WTC11 (cell line): ENCODE data around the gene RPS6KA4. TPM values are rescaled to one million over a fixed set of nuclear protein-coding genes. Genes with fewer than 3 reads are reported as not detected.

Experiments
- ATAC-seq: fragments of 200-7000 bp; cut with Tn5 transposase; 2 replicates; pipeline ENCODE4 v1.10.0; 2021; ENCODE audit warnings: mild to moderate bottlenecking, moderate library complexity
- CTCF ChIA-PET: fragments of 300-600 bp; sonication (Branson Sonifier 250); formaldehyde crosslinking; loops from one replicate; lab custom pipeline; 2021; ENCODE audit warnings: antibody characterized with exemption; lab: Charles Lee
- POLR2A ChIA-PET: fragments of 350-600 bp; sonication (Branson Sonifier 250); formaldehyde crosslinking; loops from one replicate; lab custom pipeline; 2021; ENCODE audit warnings: antibody characterized with exemption; lab: Charles Lee
- DNase-seq: peaks from one replicate; pipeline ENCODE4 v3.0.0; 2021; ENCODE audit warnings: low spot score
- H3K27ac Mint-ChIP-seq: 2 replicates; pipeline ENCODE4 v1.8.0; 2021; ENCODE audit warnings: mixed read lengths
- H3K27me3 Mint-ChIP-seq: 2 replicates; pipeline ENCODE4 v1.8.0; 2021; ENCODE audit warnings: low read depth, mild to moderate bottlenecking, moderate library complexity, mixed read lengths
- H3K36me3 Mint-ChIP-seq: 2 replicates; pipeline ENCODE4 v1.8.0; 2021; ENCODE audit warnings: mixed read lengths
- H3K4me1 Mint-ChIP-seq: 2 replicates; pipeline ENCODE4 v1.8.0; 2022; ENCODE audit warnings: mixed read lengths
- H3K4me3 Mint-ChIP-seq: 2 replicates; pipeline ENCODE4 v1.8.0; 2021; ENCODE audit warnings: mild to moderate bottlenecking, moderate library complexity, mixed read lengths
- H3K9me3 Mint-ChIP-seq: 2 replicates; pipeline ENCODE4 v1.8.0; 2021; ENCODE audit warnings: mixed read lengths
- ATF3 ChIP-seq: sonication (generic); formaldehyde crosslinking; conservative IDR thresholded peaks from 2 replicates; pipeline ENCODE4 v1.8.1; 2022; ENCODE audit warnings: mild to moderate bottlenecking, missing genetic modification reagents
- CBFB ChIP-seq: sonication (generic); formaldehyde crosslinking; IDR thresholded peaks from 2 replicates; pipeline ENCODE4 v1.8.1; 2022; ENCODE audit warnings: mild to moderate bottlenecking, low read depth, missing genetic modification reagents
- E2F5 ChIP-seq: sonication (generic); formaldehyde crosslinking; IDR thresholded peaks from 2 replicates; pipeline ENCODE4 v1.8.1; 2022; ENCODE audit warnings: mild to moderate bottlenecking, moderate library complexity, missing genetic modification reagents
- ESRRA ChIP-seq: sonication (generic); formaldehyde crosslinking; IDR thresholded peaks from 2 replicates; pipeline ENCODE4 v1.8.1; 2022; ENCODE audit warnings: mild to moderate bottlenecking, missing genetic modification reagents, borderline replicate concordance
- JAZF1 ChIP-seq: fragments of 250-450 bp; sonication (Bioruptor Pico); IDR thresholded peaks from 2 replicates; pipeline ENCODE4 v1.9.0; 2021; ENCODE audit warnings: moderate library complexity, mild to moderate bottlenecking, inconsistent platforms
- MLX ChIP-seq: sonication (generic); formaldehyde crosslinking; IDR thresholded peaks from 2 replicates; pipeline ENCODE4 v1.8.1; 2023; ENCODE audit warnings: mild to moderate bottlenecking, missing genetic modification reagents, moderate library complexity
- NFE2L1 ChIP-seq: sonication (generic); formaldehyde crosslinking; IDR thresholded peaks from 2 replicates; pipeline ENCODE4 v1.8.1; 2023; ENCODE audit warnings: missing genetic modification reagents
- NFYB ChIP-seq: sonication (generic); formaldehyde crosslinking; conservative IDR thresholded peaks from 2 replicates; pipeline ENCODE4 v1.8.0; 2022; ENCODE audit warnings: low read depth, missing genetic modification reagents
- NR1H2 ChIP-seq: sonication (generic); formaldehyde crosslinking; IDR thresholded peaks from 2 replicates; pipeline ENCODE4 v1.9.0; 2021; ENCODE audit warnings: mild to moderate bottlenecking, moderate library complexity, missing genetic modification reagents
- NR2C2 ChIP-seq: sonication (generic); formaldehyde crosslinking; IDR thresholded peaks from 2 replicates; pipeline ENCODE4 v1.8.0; 2022; ENCODE audit warnings: mild to moderate bottlenecking, missing genetic modification reagents
- NR3C1 ChIP-seq: sonication (generic); formaldehyde crosslinking; conservative IDR thresholded peaks from 2 replicates; pipeline ENCODE4 v1.8.1; 2023; ENCODE audit warnings: low read depth, mild to moderate bottlenecking, missing genetic modification reagents
- OVOL2 ChIP-seq: fragments of 250-450 bp; sonication (Bioruptor Pico); IDR thresholded peaks from 2 replicates; pipeline ENCODE4 v1.9.0; 2021; ENCODE audit warnings: mild to moderate bottlenecking, borderline replicate concordance
- PRRX2 ChIP-seq: fragments of 250-450 bp; sonication (Bioruptor Pico); IDR thresholded peaks from 2 replicates; pipeline ENCODE4 v1.8.0; 2021; ENCODE audit warnings: mild to moderate bottlenecking
- RELA ChIP-seq: sonication (generic); formaldehyde crosslinking; IDR thresholded peaks from 2 replicates; pipeline ENCODE4 v1.8.1; 2022; ENCODE audit warnings: missing genetic modification reagents, mild to moderate bottlenecking, borderline replicate concordance
- SMAD3 ChIP-seq: sonication (generic); formaldehyde crosslinking; IDR thresholded peaks from 2 replicates; pipeline ENCODE4 v1.8.0; 2022; ENCODE audit warnings: missing genetic modification reagents, mild to moderate bottlenecking, borderline replicate concordance
- SP1 ChIP-seq: sonication (generic); formaldehyde crosslinking; conservative IDR thresholded peaks from 2 replicates; pipeline ENCODE4 v1.8.1; 2022; ENCODE audit warnings: missing genetic modification reagents
- TP53 ChIP-seq: sonication (generic); formaldehyde crosslinking; IDR thresholded peaks from 2 replicates; pipeline ENCODE4 v1.8.1; 2023; ENCODE audit warnings: mild to moderate bottlenecking, missing genetic modification reagents
- ZMAT4 ChIP-seq: fragments of 250-450 bp; sonication (Bioruptor Pico); IDR thresholded peaks from 2 replicates; pipeline ENCODE4 v1.9.0; 2021; ENCODE audit warnings: mild to moderate bottlenecking
- ZNF317 ChIP-seq: sonication (generic); formaldehyde crosslinking; IDR thresholded peaks from 2 replicates; pipeline ENCODE4 v1.8.1; 2023; ENCODE audit warnings: low read depth, mild to moderate bottlenecking, moderate library complexity, missing genetic modification reagents, borderline replicate concordance
- ZNF416 ChIP-seq: fragments of 250-450 bp; sonication (Bioruptor Pico); IDR thresholded peaks from 2 replicates; pipeline ENCODE4 v1.9.0; 2021; ENCODE audit warnings: mild to moderate bottlenecking, inconsistent platforms
- ZNF532 ChIP-seq: fragments of 250-450 bp; sonication (Bioruptor Pico); IDR thresholded peaks from 2 replicates; pipeline ENCODE4 v1.9.0; 2021; ENCODE audit warnings: mild to moderate bottlenecking, borderline replicate concordance
- ZSCAN18 ChIP-seq: fragments of 250-450 bp; sonication (Bioruptor Pico); IDR thresholded peaks from 2 replicates; pipeline ENCODE4 v2.1.2; 2022; ENCODE audit warnings: mild to moderate bottlenecking, moderate library complexity
- total RNA-seq: library from RNA; stranded (reverse); gene quantifications from 3 replicates; pipeline ENCODE4 v1.2.3, GENCODE V29; 2021

RPS6KA4 gene
- total RNA-seq, 1 experiment from 2014 or later, result 16.8 TPM

GRCh38 chr11:64372802-64373597, 14.0 kb downstream of the RPS6KA4 start (continued):
- TF ChIP-seq ZMAT4 (CRISPR knock-in tag) (no peak), ZSCAN18 (CRISPR knock-in tag) (no peak), NR3C1 (CRISPR knock-in tag) (no peak)

- ChIA-PET POLR2A (no interaction called here), CTCF (interaction anchor here (3.0 to 12.8 kb wide), 3 partner anchors 19 to 76 kb away, joined by 13 to 140 read pairs (median 15); no protein-coding TSS in a partner anchor)
- H3K4me1 Mint-ChIP-seq, result peaks cover 11% of the 10 kb centered on the region
- H3K27me3 Mint-ChIP-seq, result no peaks in the 10 kb centered on the region
- H3K27ac Mint-ChIP-seq, result no peak overlapping the region
- no peak for TF ChIP-seq ESRRA (CRISPR knock-in tag)
- ATAC-seq (no peak), DNase-seq (no peak)
- H3K9me3 Mint-ChIP-seq, result no peaks in the 10 kb centered on the region
- H3K36me3 Mint-ChIP-seq, result peaks cover 9% of the 10 kb centered on the region; the same call in 1 of the 2 replicates
- 0 out of 2 replicates have a peak overlapping the region, but pooled peaks have one; percentile 10 for H3K4me3 Mint-ChIP-seq
These were observed 14.6 kb downstream of the RPS6KA4 start for GRCh38 chr11:64373598-64373974.

GRCh38 chr11:64376071-64376470, 17.1 kb downstream of the RPS6KA4 start:
- no peak overlapping the region for H3K27ac Mint-ChIP-seq
- no peaks in the 10 kb centered on the region for H3K36me3 Mint-ChIP-seq
- ChIA-PET POLR2A (interaction anchor here (0.7 kb wide), 2 partner anchors 17 to 289 kb away, joined by 4 to 5 read pairs; partner anchors contain the start of gene RPS6KA4), CTCF (interaction anchor here (0.6 to 12.8 kb wide), 6 partner anchors 21 to 274 kb away, joined by 3 to 140 read pairs (median 3); no protein-coding TSS in a partner anchor)
- DNase-seq (no peak), ATAC-seq (no peak)
- H3K4me1 Mint-ChIP-seq, result peaks cover 11% of the 10 kb centered on the region
- no peaks in the 10 kb centered on the region for H3K9me3 Mint-ChIP-seq
- no peaks in the 10 kb centered on the region for H3K27me3 Mint-ChIP-seq
- TF ChIP-seq MLX (CRISPR knock-in tag) (no peak), NR1H2 (CRISPR knock-in tag) (no peak), ATF3 (CRISPR knock-in tag) (no peak), NFE2L1 (no peak)
- no peak overlapping the region for H3K4me3 Mint-ChIP-seq

- DNase-seq, result no peak
- Mint-ChIP-seq H3K27ac (no peak overlapping the region), H3K4me1 (peaks cover 5% of the 10 kb centered on the region), H3K36me3 (no peaks in the 10 kb centered on the region), H3K27me3 (peaks cover 6% of the 10 kb centered on the region; the same call in 1 of the 2 replicates), H3K9me3 (no peaks in the 10 kb centered on the region), H3K4me3 (no peak overlapping the region)
- ChIA-PET POLR2A (no interaction called here), CTCF (interaction anchor here (1.4 to 3.6 kb wide), 3 partner anchors 22 to 71 kb away, joined by 7 to 15 read pairs (median 7); no protein-coding TSS in a partner anchor)
- ATAC-seq, result no peak
- TF ChIP-seq SP1 (no peak), TP53 (CRISPR knock-in tag) (no peak), ZNF532 (CRISPR knock-in tag) (no peak), RELA (CRISPR knock-in tag) (no peak), JAZF1 (CRISPR knock-in tag) (no peak), OVOL2 (no peak), E2F5 (no peak), ZNF416 (no peak), CBFB (no peak), NR2C2 (CRISPR knock-in tag) (no peak), NFYB (CRISPR knock-in tag) (no peak), PRRX2 (no peak), SMAD3 (CRISPR knock-in tag) (no peak), ZNF317 (CRISPR knock-in tag) (no peak)
These were observed 19.4 kb downstream of the RPS6KA4 start for GRCh38 chr11:64378335-64378880.
